Central memory CD8-positive, alpha-beta T cell (primary cell): ENCODE results near the gene MICAL2.

Source experiments
- ATAC-seq: fragments of 150-1000 bp; cut with Tn5 transposase; replicated peaks from 2 replicates; pipeline ENCODE4 v1.10.0; 2022; ENCODE audit warnings: mild to moderate bottlenecking, moderate FRiP score, moderate number of reproducible peaks; ENCODE audit not compliant: poor library complexity, severe bottlenecking; ENCODE audit errors: extremely low read depth
- DNase-seq, 2 donors: peaks; one replicate each; pipeline ENCODE4 v3.0.0; 2021; ENCODE audit warnings: low spot score in 2 of 2
- H3K27ac Mint-ChIP-seq: one replicate; pipeline ENCODE4 v1.8.0; 2022; ENCODE audit warnings: low read depth, mild to moderate bottlenecking, moderate library complexity, mixed read lengths
- H3K27me3 Mint-ChIP-seq: one replicate; pipeline ENCODE4 v1.8.0; 2022; ENCODE audit warnings: mixed read lengths
- H3K36me3 Mint-ChIP-seq: one replicate; pipeline ENCODE4 v1.8.0; 2022; ENCODE audit warnings: mild to moderate bottlenecking, moderate library complexity, mixed read lengths; ENCODE audit not compliant: insufficient read depth
- H3K4me1 Mint-ChIP-seq: one replicate; pipeline ENCODE4 v1.8.0; 2022; ENCODE audit warnings: mixed read lengths
- H3K4me3 Mint-ChIP-seq: one replicate; pipeline ENCODE4 v1.8.0; 2022; ENCODE audit warnings: mild to moderate bottlenecking, moderate library complexity, mixed read lengths
- H3K9me3 Mint-ChIP-seq: one replicate; pipeline ENCODE4 v1.8.0; 2022; ENCODE audit warnings: mixed read lengths

The MICAL2 gene

GRCh38 chr11:12289667-12290476 is 179.5 kb downstream of the MICAL2 start:
- Mint-ChIP-seq H3K9me3 (no peaks in the 10 kb centered on the region), H3K4me3 (no peak overlapping the region), H3K4me1 (peaks cover 9% of the 10 kb centered on the region), H3K36me3 (peaks cover 12% of the 10 kb centered on the region), H3K27me3 (no peaks in the 10 kb centered on the region), H3K27ac (peak overlapping the region; percentile 41)
- DNase-seq (no peak), ATAC-seq (no peak)

- H3K36me3 Mint-ChIP-seq = peaks cover 12% of the 10 kb centered on the region
- H3K4me1 Mint-ChIP-seq = peaks cover 9% of the 10 kb centered on the region
- DNase-seq (no peak), ATAC-seq (no peak)
- no peak overlapping the region for H3K4me3 Mint-ChIP-seq
- H3K27me3 Mint-ChIP-seq = no peaks in the 10 kb centered on the region
- H3K27ac Mint-ChIP-seq = peak overlapping the region; percentile 41
- no peaks in the 10 kb centered on the region for H3K9me3 Mint-ChIP-seq
Observed at GRCh38 chr11:12290477-12290922, 180.1 kb downstream of the MICAL2 start.

- H3K4me3 Mint-ChIP-seq = no peak overlapping the region
- no peaks in the 10 kb centered on the region for H3K27me3 Mint-ChIP-seq
- DNase-seq (no peak), ATAC-seq (no peak)
- peaks cover 9% of the 10 kb centered on the region for H3K4me1 Mint-ChIP-seq
- H3K36me3 Mint-ChIP-seq = peaks cover 12% of the 10 kb centered on the region
- H3K27ac Mint-ChIP-seq = no peak overlapping the region
- H3K9me3 Mint-ChIP-seq = no peaks in the 10 kb centered on the region
Observed at GRCh38 chr11:12291313-12291712, 180.9 kb downstream of the MICAL2 start.

DNA sequence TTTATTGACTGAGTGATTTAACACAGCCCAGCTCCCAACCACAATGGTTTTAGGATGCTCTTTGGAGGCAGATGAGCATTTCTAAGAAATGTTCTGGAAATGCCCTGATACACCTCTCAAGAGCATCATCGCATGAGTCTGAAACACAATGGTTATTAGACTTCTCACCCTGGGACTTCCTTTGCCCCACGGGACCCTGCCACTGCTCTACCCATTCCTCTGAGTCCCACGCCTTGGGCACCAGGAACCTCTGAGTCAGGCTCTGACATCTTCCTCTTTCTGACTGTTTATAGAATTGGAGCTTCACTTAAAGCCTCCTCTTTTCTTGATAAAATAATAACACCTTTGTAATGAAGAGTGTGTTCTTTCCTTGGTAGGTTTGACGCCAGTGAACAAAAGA is 181.4 kb downstream of the MICAL2 start:
- Mint-ChIP-seq H3K9me3 (no peaks in the 10 kb centered on the region), H3K27me3 (no peaks in the 10 kb centered on the region), H3K27ac (peak overlapping the region; percentile 12), H3K36me3 (peaks cover 12% of the 10 kb centered on the region), H3K4me3 (no peak overlapping the region), H3K4me1 (peaks cover 9% of the 10 kb centered on the region)
- no peak for ATAC-seq
- no peak for DNase-seq

DNA sequence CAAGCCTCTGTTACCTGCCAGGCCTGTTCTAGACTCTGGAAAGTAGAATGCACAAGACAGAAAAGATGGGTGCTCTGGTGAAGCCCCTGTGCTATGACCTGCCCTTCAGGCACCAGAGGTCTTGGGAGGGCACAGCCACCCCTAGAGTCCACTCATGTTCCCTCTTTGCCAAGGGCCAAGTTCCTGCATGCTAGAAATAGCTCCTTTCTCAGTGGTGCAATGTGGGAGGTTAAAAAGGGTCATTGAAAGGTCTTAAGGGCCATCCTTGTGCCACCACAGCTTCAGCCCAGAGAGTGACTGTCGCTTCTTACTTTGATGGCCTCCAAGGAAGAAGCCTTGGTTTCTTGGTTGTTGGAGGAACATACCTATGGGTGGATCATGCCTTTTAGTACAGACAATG is 182.4 kb downstream of the MICAL2 start:
- H3K4me3 Mint-ChIP-seq = no peak overlapping the region
- DNase-seq (no peak), ATAC-seq (no peak)
- peaks cover 9% of the 10 kb centered on the region for H3K4me1 Mint-ChIP-seq
- no peaks in the 10 kb centered on the region for H3K9me3 Mint-ChIP-seq
- peaks cover 12% of the 10 kb centered on the region for H3K36me3 Mint-ChIP-seq
- no peaks in the 10 kb centered on the region for H3K27me3 Mint-ChIP-seq
- no peak overlapping the region for H3K27ac Mint-ChIP-seq

DNA sequence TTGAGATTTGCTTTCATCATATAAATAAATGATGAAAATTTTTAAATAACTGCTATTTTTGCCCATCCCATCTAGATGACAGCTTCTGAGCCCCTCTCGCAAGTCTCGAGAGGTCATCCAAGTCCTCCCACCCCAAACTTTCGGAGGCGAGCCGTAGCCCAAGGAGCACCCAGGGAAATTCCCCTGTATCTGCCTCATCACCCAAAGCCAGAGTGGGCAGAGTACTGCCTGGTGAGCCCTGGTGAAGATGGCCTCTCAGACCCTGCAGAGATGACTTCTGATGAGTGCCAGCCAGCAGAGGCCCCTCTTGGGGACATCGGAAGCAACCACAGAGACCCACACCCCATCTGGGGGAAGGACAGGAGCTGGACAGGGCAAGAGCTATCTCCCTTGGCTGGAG is 183.1 kb downstream of the MICAL2 start:
- Mint-ChIP-seq H3K4me3 (no peak overlapping the region), H3K36me3 (peaks cover 12% of the 10 kb centered on the region), H3K27ac (no peak overlapping the region), H3K9me3 (no peaks in the 10 kb centered on the region), H3K27me3 (no peaks in the 10 kb centered on the region), H3K4me1 (peaks cover 9% of the 10 kb centered on the region)
- ATAC-seq (no peak), DNase-seq (no peak)

DNA sequence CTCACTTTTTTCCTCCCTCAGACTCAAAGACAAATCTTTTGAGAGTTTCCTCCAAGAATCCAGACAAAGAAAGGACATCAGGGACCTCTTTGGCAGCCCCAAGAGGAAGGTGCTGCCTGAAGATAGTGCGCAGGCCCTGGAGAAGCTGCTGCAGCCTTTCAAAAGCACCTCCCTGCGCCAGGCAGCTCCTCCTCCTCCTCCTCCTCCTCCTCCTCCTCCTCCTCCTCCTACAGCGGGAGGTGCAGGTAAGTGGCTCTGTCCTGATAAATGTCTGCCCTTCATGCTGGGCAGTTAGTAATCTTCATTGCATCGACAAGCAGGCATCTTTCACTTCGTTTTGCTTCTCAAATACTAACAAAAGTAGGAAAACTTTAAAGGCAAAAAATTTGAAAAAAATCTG is 184.2 kb downstream of the MICAL2 start:
- H3K4me3 Mint-ChIP-seq = no peak overlapping the region
- H3K9me3 Mint-ChIP-seq = no peaks in the 10 kb centered on the region
- peaks cover 9% of the 10 kb centered on the region for H3K4me1 Mint-ChIP-seq
- DNase-seq (no peak), ATAC-seq (no peak)
- H3K36me3 Mint-ChIP-seq = peaks cover 12% of the 10 kb centered on the region
- no peaks in the 10 kb centered on the region for H3K27me3 Mint-ChIP-seq
- H3K27ac Mint-ChIP-seq = no peak overlapping the region

DNA sequence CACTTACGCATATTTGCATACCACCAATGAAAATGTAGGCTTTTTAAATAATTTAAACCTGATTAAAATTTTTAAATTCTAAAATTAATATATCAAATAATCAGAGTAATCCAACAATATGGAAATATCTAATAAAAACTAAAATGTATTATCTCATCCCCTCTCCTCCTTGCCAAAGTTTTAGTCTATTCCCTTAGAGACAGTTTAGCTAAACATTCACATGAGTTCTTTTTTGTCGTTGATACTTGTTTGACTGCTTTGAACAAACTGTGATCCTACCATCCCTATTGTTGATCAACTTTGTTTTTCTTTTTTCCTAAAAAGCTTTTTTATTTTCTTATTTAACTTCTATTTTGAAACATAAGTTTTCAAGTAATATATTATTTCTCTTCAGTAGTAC is 185.6 kb downstream of the MICAL2 start:
- ATAC-seq (no peak), DNase-seq (no peak)
- Mint-ChIP-seq H3K9me3 (no peaks in the 10 kb centered on the region), H3K4me1 (no peaks in the 10 kb centered on the region), H3K36me3 (peaks cover 10% of the 10 kb centered on the region), H3K27ac (no peak overlapping the region), H3K27me3 (no peaks in the 10 kb centered on the region), H3K4me3 (no peak overlapping the region)

GRCh38 chr11:12298610-12299009 is 188.2 kb downstream of the MICAL2 start:
- Mint-ChIP-seq H3K36me3 (peaks cover 3% of the 10 kb centered on the region), H3K4me1 (no peaks in the 10 kb centered on the region), H3K4me3 (no peak overlapping the region), H3K27ac (no peak overlapping the region), H3K9me3 (no peaks in the 10 kb centered on the region), H3K27me3 (no peaks in the 10 kb centered on the region)
- no peak for DNase-seq
- no peak for ATAC-seq

- Mint-ChIP-seq H3K27ac (no peak overlapping the region), H3K9me3 (no peaks in the 10 kb centered on the region), H3K36me3 (peaks cover 2% of the 10 kb centered on the region), H3K27me3 (no peaks in the 10 kb centered on the region), H3K4me3 (no peak overlapping the region), H3K4me1 (no peaks in the 10 kb centered on the region)
- ATAC-seq = no peak
- no peak for DNase-seq
Observed at GRCh38 chr11:12301379-12301778, 191.0 kb downstream of the MICAL2 start.

- Mint-ChIP-seq H3K27ac (no peak overlapping the region), H3K4me3 (no peak overlapping the region), H3K4me1 (no peaks in the 10 kb centered on the region), H3K36me3 (peaks cover 3% of the 10 kb centered on the region), H3K27me3 (no peaks in the 10 kb centered on the region), H3K9me3 (no peaks in the 10 kb centered on the region)
- ATAC-seq (no peak), DNase-seq (no peak)
Observed at GRCh38 chr11:12303421-12304149, 193.2 kb downstream of the MICAL2 start.

DNA sequence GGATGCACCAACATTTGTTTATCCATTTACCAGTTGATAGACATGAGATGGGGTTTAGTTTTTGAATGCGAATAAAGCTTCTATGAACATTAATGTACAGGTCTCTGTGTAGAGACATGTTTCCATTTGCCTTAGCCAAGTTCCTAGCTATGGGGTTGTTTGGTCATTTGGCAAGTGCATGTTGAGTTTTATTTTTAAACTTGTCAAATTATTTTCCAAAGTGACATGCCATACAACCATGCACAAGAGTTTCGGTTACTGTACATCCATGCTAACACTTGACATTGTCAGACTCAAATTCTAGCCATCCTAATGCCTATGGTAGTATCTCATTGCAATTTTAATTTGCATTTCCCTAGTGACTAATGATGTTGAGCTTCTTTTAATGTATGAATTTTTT is 196.4 kb downstream of the MICAL2 start:
- Mint-ChIP-seq H3K4me3 (no peak overlapping the region), H3K36me3 (peaks cover 3% of the 10 kb centered on the region), H3K27ac (no peak overlapping the region), H3K9me3 (peaks cover 5% of the 10 kb centered on the region), H3K4me1 (no peaks in the 10 kb centered on the region), H3K27me3 (no peaks in the 10 kb centered on the region)
- DNase-seq (no peak), ATAC-seq (no peak)

GRCh38 chr11:12312132-12312531 is 201.7 kb downstream of the MICAL2 start:
- no peaks in the 10 kb centered on the region for H3K27me3 Mint-ChIP-seq
- DNase-seq = no peak

More at GRCh38 chr11:12312132-12312531, 201.7 kb downstream of the MICAL2 start:
- ATAC-seq = no peak
- H3K36me3 Mint-ChIP-seq = peaks cover 1% of the 10 kb centered on the region
- H3K4me3 Mint-ChIP-seq = no peak overlapping the region
- peaks cover 5% of the 10 kb centered on the region for H3K9me3 Mint-ChIP-seq
- H3K4me1 Mint-ChIP-seq = no peaks in the 10 kb centered on the region
- no peak overlapping the region for H3K27ac Mint-ChIP-seq
